ENCODE measurements around the gene RHOH.
"Not testable (repeated sequence)": the region's sequence is repeated elsewhere in the genome, so short reads cannot be mapped to it uniquely, and the experiment has no call there.

The RHOH gene

GRCh38 chr4:40196724-40197281, at the start of gene RHOH:
Gene RHOH (plus strand): TSS chr4:40197031. CDS start chr4:40243387, 46,356 bp downstream.
- DNase-seq, result peak; percentile 91

GRCh38 chr4:40147490-40147889, 49.3 kb upstream of the RHOH start:
- not testable (repeated sequence) for DNase-seq

- peak; percentile 88 for DNase-seq
Observed at GRCh38 chr4:40149960-40150385, 46.9 kb upstream of the RHOH start.

GRCh38 chr4:40150932-40151331, 45.9 kb upstream of the RHOH start:
- no peak for DNase-seq

- peak; percentile 60 for DNase-seq
Observed at GRCh38 chr4:40152637-40153036, 44.2 kb upstream of the RHOH start.

- DNase-seq, result no peak
Observed at GRCh38 chr4:40157436-40157835, 39.4 kb upstream of the RHOH start.

GRCh38 chr4:40160258-40160657, 36.6 kb upstream of the RHOH start:
- no peak for DNase-seq

- DNase-seq, result no peak
Observed at GRCh38 chr4:40164459-40164858, 32.4 kb upstream of the RHOH start.

GRCh38 chr4:40165916-40166315, 30.9 kb upstream of the RHOH start:
- DNase-seq, result no peak

- DNase-seq, result no peak
Observed at GRCh38 chr4:40168070-40168469, 28.8 kb upstream of the RHOH start.

- no peak for DNase-seq
Observed at GRCh38 chr4:40170588-40170987, 26.2 kb upstream of the RHOH start.

GRCh38 chr4:40173470-40173875, 23.4 kb upstream of the RHOH start:
- no peak for DNase-seq

- no peak for DNase-seq
Observed at GRCh38 chr4:40176602-40177001, 20.2 kb upstream of the RHOH start.

- no peak for DNase-seq
Observed at GRCh38 chr4:40177591-40177990, 19.2 kb upstream of the RHOH start.

- no peak for DNase-seq
Observed at GRCh38 chr4:40178672-40179071, 18.2 kb upstream of the RHOH start.

GRCh38 chr4:40179360-40179759, 17.5 kb upstream of the RHOH start:
- no peak for DNase-seq

GRCh38 chr4:40180356-40180755, 16.5 kb upstream of the RHOH start:
- DNase-seq, result no peak

GRCh38 chr4:40182001-40182400, 14.8 kb upstream of the RHOH start:
- DNase-seq, result no peak

GRCh38 chr4:40182954-40183353, 13.9 kb upstream of the RHOH start:
- DNase-seq, result no peak

GRCh38 chr4:40183615-40184411, 13.0 kb upstream of the RHOH start:
- no peak for DNase-seq

- DNase-seq, result no peak
Observed at GRCh38 chr4:40185830-40186664, 10.8 kb upstream of the RHOH start.

- no peak for DNase-seq
Observed at GRCh38 chr4:40186665-40187014, 10.2 kb upstream of the RHOH start.

GRCh38 chr4:40187386-40187906, 9.4 kb upstream of the RHOH start:
- no peak for DNase-seq

GRCh38 chr4:40190019-40190418, 6.8 kb upstream of the RHOH start:
- no peak for DNase-seq

Measured in CD4-positive, alpha-beta T cell treated with Interleukin-17A for 1 hour (primary cell).